ENCODE measurements around the gene NUDT21.

DNA sequence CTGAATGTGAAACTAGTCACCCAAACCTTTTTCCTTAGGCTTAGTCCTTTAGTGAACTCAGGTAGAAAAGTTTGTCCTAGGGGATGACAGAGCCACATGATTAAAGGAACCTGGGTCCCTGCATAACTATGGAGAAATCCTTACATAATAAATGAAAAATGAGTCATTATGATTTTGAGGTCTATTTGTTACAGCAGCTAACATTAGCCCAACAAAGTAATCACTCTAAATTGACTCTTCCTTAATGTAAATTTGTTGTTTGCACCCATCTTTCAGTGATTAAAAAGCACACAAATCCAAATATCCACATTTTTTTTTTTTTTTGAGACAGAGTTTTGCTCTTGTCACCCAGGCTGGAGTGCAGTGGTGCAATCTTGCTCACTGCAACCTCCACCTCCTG, 32.3 kb upstream of the NUDT21 start:
- TF ChIP-seq, protein P1, sequence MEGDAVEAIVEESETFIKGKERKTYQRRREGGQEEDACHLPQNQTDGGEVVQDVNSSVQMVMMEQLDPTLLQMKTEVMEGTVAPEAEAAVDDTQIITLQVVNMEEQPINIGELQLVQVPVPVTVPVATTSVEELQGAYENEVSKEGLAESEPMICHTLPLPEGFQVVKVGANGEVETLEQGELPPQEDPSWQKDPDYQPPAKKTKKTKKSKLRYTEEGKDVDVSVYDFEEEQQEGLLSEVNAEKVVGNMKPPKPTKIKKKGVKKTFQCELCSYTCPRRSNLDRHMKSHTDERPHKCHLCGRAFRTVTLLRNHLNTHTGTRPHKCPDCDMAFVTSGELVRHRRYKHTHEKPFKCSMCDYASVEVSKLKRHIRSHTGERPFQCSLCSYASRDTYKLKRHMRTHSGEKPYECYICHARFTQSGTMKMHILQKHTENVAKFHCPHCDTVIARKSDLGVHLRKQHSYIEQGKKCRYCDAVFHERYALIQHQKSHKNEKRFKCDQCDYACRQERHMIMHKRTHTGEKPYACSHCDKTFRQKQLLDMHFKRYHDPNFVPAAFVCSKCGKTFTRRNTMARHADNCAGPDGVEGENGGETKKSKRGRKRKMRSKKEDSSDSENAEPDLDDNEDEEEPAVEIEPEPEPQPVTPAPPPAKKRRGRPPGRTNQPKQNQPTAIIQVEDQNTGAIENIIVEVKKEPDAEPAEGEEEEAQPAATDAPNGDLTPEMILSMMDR (conservative IDR thresholded peaks at IDR 0.05), result no peak
- no peak for TF ChIP-seq EZH2 (IDR thresholded peaks at IDR 0.05; ENCODE audit: low read depth)
